Suprapubic skin (tissue), 4 donors: ENCODE measurements around the gene POLR3G. TPM values are rescaled to one million over a fixed set of nuclear protein-coding genes. Genes with fewer than 3 reads are reported as not detected.

Source experiments
- DNase-seq, 2 donors: peaks; one replicate each; pipeline ENCODE4 v3.0.0-alpha.2; 2019; ENCODE audit warnings: low spot score in 2 of 2
- H3K27ac ChIP-seq: fragments of 200-600 bp; sonication (generic); one replicate; pipeline ENCODE4 v1.5.1; 2019
- H3K27me3 ChIP-seq: fragments of 200-600 bp; sonication (generic); one replicate; pipeline ENCODE4 v1.5.1; 2019
- H3K36me3 ChIP-seq: fragments of 200-600 bp; sonication (generic); one replicate; pipeline ENCODE4 v1.5.1; 2019
- H3K4me1 ChIP-seq: fragments of 200-600 bp; sonication (generic); one replicate; pipeline ENCODE4 v1.5.1; 2019
- H3K4me3 ChIP-seq: fragments of 200-600 bp; sonication (generic); one replicate; pipeline ENCODE4 v1.5.1; 2019; ENCODE audit warnings: mild to moderate bottlenecking
- H3K9me3 ChIP-seq: fragments of 200-600 bp; sonication (generic); one replicate; pipeline ENCODE4 v1.5.1; 2019
- CTCF ChIP-seq, 2 donors: fragments of 200-600 bp in 1 of 2; fragments of 450-650 bp in 1 of 2; sonication (generic) in 1 of 2; IDR thresholded peaks; one replicate each; pipeline ENCODE4 v1.5.1; 2016 to 2019; ENCODE audit warnings: antibody characterized with exemption in 2 of 2, mild to moderate bottlenecking in 1 of 2, moderate library complexity in 1 of 2
- EP300 ChIP-seq: sonication (generic); formaldehyde crosslinking; IDR thresholded peaks from one replicate; pipeline ENCODE4 v1.6.1; 2017; ENCODE audit warnings: antibody characterized with exemption
- POLR2A ChIP-seq, 2 donors: fragments of 450-650 bp; IDR thresholded peaks; one replicate each; pipeline ENCODE4 v1.6.1; 2017; ENCODE audit warnings: antibody characterized with exemption in 2 of 2, mild to moderate bottlenecking in 2 of 2, moderate library complexity in 2 of 2
- POLR2AphosphoS5 ChIP-seq, 3 donors: sonication (generic); formaldehyde crosslinking; IDR thresholded peaks; one replicate each; pipeline ENCODE4 v1.6.1; 2017; ENCODE audit warnings: antibody characterized with exemption in 3 of 3
- WGBS: methylation state at CpG from one replicate; pipeline ENCODE4 v1.1.5; 2018; 5-methylcytosine and 5-hydroxymethylcytosine counted together
- total RNA-seq, 4 donors: library from RNA; depleted of rRNA; stranded (reverse); fragments of >200 nt; gene quantifications; one replicate each; pipeline ENCODE4 v1.1.0, GENCODE V29; 2016

The POLR3G gene
- total RNA-seq, 4 donors from 2014 or later: 3.2 to 7.3 (median 4.9) TPM

GRCh38 chr5:90476391-90476790 is 1.7 kb downstream of the POLR3G start:
- DNase-seq: no peak
- Histone ChIP-seq H3K4me3 (no peak overlapping the region), H3K36me3 (no peaks in the 10 kb centered on the region), H3K27me3 (no peaks in the 10 kb centered on the region), H3K9me3 (no peaks in the 10 kb centered on the region), H3K4me1 (peaks cover 41% of the 10 kb centered on the region), H3K27ac (no peak overlapping the region)
- 87% methylated on average over 3 of the region's 3 CpGs for WGBS
- TF ChIP-seq POLR2A (IDR thresholded peaks at IDR 0.05) (no peak), CTCF (IDR thresholded peaks at IDR 0.05) (no peak), POLR2AphosphoS5 (IDR thresholded peaks at IDR 0.05) (no peak), EP300 (no peak)

- peaks cover 34% of the 10 kb centered on the region for H3K4me1 ChIP-seq
- no peak overlapping the region for H3K4me3 ChIP-seq
- TF ChIP-seq CTCF (IDR thresholded peaks at IDR 0.05) (no peak), POLR2AphosphoS5 (IDR thresholded peaks at IDR 0.05) (no peak), POLR2A (IDR thresholded peaks at IDR 0.05) (no peak), EP300 (no peak)
- 76% methylated on average over 2 of the region's 2 CpGs for WGBS
- no peaks in the 10 kb centered on the region for H3K9me3 ChIP-seq
- no peak for DNase-seq
- no peaks in the 10 kb centered on the region for H3K27me3 ChIP-seq
- no peak overlapping the region for H3K27ac ChIP-seq
- no peaks in the 10 kb centered on the region for H3K36me3 ChIP-seq
Measured at GRCh38 chr5:90477073-90477472, 2.4 kb downstream of the POLR3G start.

- Histone ChIP-seq H3K27ac (no peak overlapping the region), H3K9me3 (no peaks in the 10 kb centered on the region), H3K4me1 (peaks cover 27% of the 10 kb centered on the region), H3K27me3 (no peaks in the 10 kb centered on the region), H3K36me3 (no peaks in the 10 kb centered on the region), H3K4me3 (no peak overlapping the region)
- no peak for DNase-seq
- no peak for TF ChIP-seq POLR2AphosphoS5 (IDR thresholded peaks at IDR 0.05)
- WGBS: 78% methylated on average over 8 of the region's 8 CpGs
Measured at GRCh38 chr5:90477621-90478215, 3.1 kb downstream of the POLR3G start.

- Histone ChIP-seq H3K4me1 (peaks cover 13% of the 10 kb centered on the region), H3K36me3 (no peaks in the 10 kb centered on the region), H3K9me3 (no peaks in the 10 kb centered on the region), H3K4me3 (no peak overlapping the region), H3K27ac (no peak overlapping the region), H3K27me3 (no peaks in the 10 kb centered on the region)
- no peak for DNase-seq
- TF ChIP-seq POLR2AphosphoS5 (IDR thresholded peaks at IDR 0.05) (no peak), EP300 (no peak), CTCF (IDR thresholded peaks at IDR 0.05) (no peak), POLR2A (IDR thresholded peaks at IDR 0.05) (no peak)
Measured at GRCh38 chr5:90479611-90480385, 5.1 kb downstream of the POLR3G start.

GRCh38 chr5:90480699-90481098 is 6.0 kb downstream of the POLR3G start:
- no peak for TF ChIP-seq POLR2AphosphoS5 (IDR thresholded peaks at IDR 0.05)
- TF ChIP-seq EP300: no peak
- no peak for TF ChIP-seq CTCF (IDR thresholded peaks at IDR 0.05)
- TF ChIP-seq POLR2A (IDR thresholded peaks at IDR 0.05): no peak
- no peak for DNase-seq
- Histone ChIP-seq H3K27ac (no peak overlapping the region), H3K27me3 (no peaks in the 10 kb centered on the region), H3K36me3 (no peaks in the 10 kb centered on the region), H3K9me3 (no peaks in the 10 kb centered on the region), H3K4me1 (peaks cover 4% of the 10 kb centered on the region), H3K4me3 (no peak overlapping the region)
- WGBS: 57% methylated on average over 1 of the region's 1 CpG
